Ovary (tissue), 9 donors: Measurements from ENCODE around the gene PCGF3. TPM values are rescaled to one million over a fixed set of nuclear protein-coding genes. Genes with fewer than 3 reads are reported as not detected.

Experiments
- DNase-seq, 5 donors: peaks; one replicate each; pipeline ENCODE4 v3.0.0-alpha.2; 2019 to 2020
- H3K27ac ChIP-seq, 2 donors: fragments of 200-600 bp; one replicate each; pipeline versions ENCODE4 v1.5.1 to v1.8.0; 2019 to 2022
- H3K27me3 ChIP-seq: fragments of 200-600 bp; one replicate; pipeline ENCODE4 v1.8.0; 2022
- H3K36me3 ChIP-seq: fragments of 200-600 bp; sonication (generic); one replicate; pipeline ENCODE4 v1.5.1; 2019
- H3K4me1 ChIP-seq: one replicate; pipeline ENCODE4 v1.8.1; 2013; ENCODE audit warnings: mild to moderate bottlenecking, moderate library complexity; ENCODE audit not compliant: insufficient read depth
- H3K4me3 ChIP-seq: fragments of 200-600 bp; sonication (generic); one replicate; pipeline ENCODE4 v1.5.1; 2017
- H3K9me3 ChIP-seq, 2 donors: fragments of 200-600 bp in 1 of 2; sonication (generic) in 1 of 2; one replicate each; pipeline versions ENCODE4 v1.5.1 to v1.8.1; 2013 to 2019; ENCODE audit warnings: mild to moderate bottlenecking in 1 of 2, moderate library complexity in 1 of 2
- EP300 ChIP-seq: sonication (generic); formaldehyde crosslinking; IDR thresholded peaks from one replicate; pipeline ENCODE4 v1.6.1; 2017; ENCODE audit warnings: antibody characterized with exemption
- POLR2A ChIP-seq: fragments of 450-650 bp; IDR thresholded peaks from one replicate; pipeline ENCODE4 v1.6.1; 2017; ENCODE audit warnings: antibody characterized with exemption, mild to moderate bottlenecking, moderate library complexity
- WGBS, 3 donors: extraction: QIAGEN DNeasy Blood & Tissue Kit in 1 of 3; methylation state at CpG; one replicate each; pipeline versions ENCODE4 v1.1.5 to v1.1.7; 2013 to 2017; 5-methylcytosine and 5-hydroxymethylcytosine counted together
- intact Hi-C, 4 donors: fragments of 100-400 bp; cut with DNase I; formaldehyde crosslinking; loops; one replicate each; pipeline versions ENCODE4 v1.11.0 to v1.15.1; 2022 to 2023
- polyA plus RNA-seq, 2 donors: library from polyadenylated mRNA; stranded (reverse); fragments of 200-250 nt in 1 of 2; fragments of 350-450 nt in 1 of 2; fragmentation: Illumina TruSeq in 1 of 2; extraction: RNeasy Lipid Tissue Mini Kit (QIAGEN cat#74804) in 1 of 2; gene quantifications; one replicate each; pipeline ENCODE4 v1.2.3, GENCODE V29; 2013 to 2014
- total RNA-seq, 7 donors: library from RNA; depleted of rRNA in 2 of 7; stranded (reverse); fragments of >200 nt in 2 of 7; fragmentation: NEBNext Ultra II Directional in 3 of 7; extraction: Animal tissue kit (Norgen Biotek cat#: 25700) in 3 of 7; gene quantifications; one replicate each; pipeline versions ENCODE4 v1.1.0 to v1.2.4, GENCODE V29; 2016 to 2023
- TF ChIP-seq, protein P1 (sequence below), 3 donors: fragments of 450-650 bp in 2 of 3; fragments of 200-600 bp in 1 of 3; IDR thresholded peaks; one replicate each; pipeline versions ENCODE4 v1.5.1 to v1.8.0; 2016 to 2022; ENCODE audit warnings: antibody characterized with exemption in 3 of 3, mild to moderate bottlenecking in 1 of 3
- donor health status: DM: no; HTN: no; CAD: no; lungs with moderate emphysema.
- donor health status: DM: no; HTN: no; CAD: no.
- donor health status: Bipolar disorder and iron deficiency.
- donor health status: DM: yes; HTN: yes; CAD: no.
- donor health status: DM: no; HTN: no; CAD: no.
- donor health status: DM: yes; HTN: yes; CAD: no.

Gene PCGF3
- total and polyA plus RNA-seq, 9 donors, result 21.7 to 51.2 (median 45.3) TPM

- peak overlapping the region in 1 of 2 donors; percentile 55 for H3K27ac ChIP-seq
- peak in 1 of 5 donors; percentile 20 for DNase-seq
These were observed 81.9 kb downstream of the PCGF3 start for GRCh38 chr4:787561-787981.

GRCh38 chr4:788006-788635, 82.5 kb downstream of the PCGF3 start:
- intact Hi-C loops, result loop anchor here in 1 of 4 donors (10.0 kb wide), 1 partner anchor 113 kb away; the partner anchor contains the start of genes ATP5ME and MYL5
- Histone ChIP-seq H3K36me3 (no peaks in the 10 kb centered on the region), H3K27me3 (no peaks in the 10 kb centered on the region), H3K27ac (peak overlapping the region in 1 of 2 donors; percentile 55), H3K4me1 (peaks cover 13% of the 10 kb centered on the region), H3K9me3 (no peaks in the 10 kb centered on the region), H3K4me3 (no peak overlapping the region)
- DNase-seq, result no peak
- TF ChIP-seq EP300, result no peak
- TF ChIP-seq, protein P1, sequence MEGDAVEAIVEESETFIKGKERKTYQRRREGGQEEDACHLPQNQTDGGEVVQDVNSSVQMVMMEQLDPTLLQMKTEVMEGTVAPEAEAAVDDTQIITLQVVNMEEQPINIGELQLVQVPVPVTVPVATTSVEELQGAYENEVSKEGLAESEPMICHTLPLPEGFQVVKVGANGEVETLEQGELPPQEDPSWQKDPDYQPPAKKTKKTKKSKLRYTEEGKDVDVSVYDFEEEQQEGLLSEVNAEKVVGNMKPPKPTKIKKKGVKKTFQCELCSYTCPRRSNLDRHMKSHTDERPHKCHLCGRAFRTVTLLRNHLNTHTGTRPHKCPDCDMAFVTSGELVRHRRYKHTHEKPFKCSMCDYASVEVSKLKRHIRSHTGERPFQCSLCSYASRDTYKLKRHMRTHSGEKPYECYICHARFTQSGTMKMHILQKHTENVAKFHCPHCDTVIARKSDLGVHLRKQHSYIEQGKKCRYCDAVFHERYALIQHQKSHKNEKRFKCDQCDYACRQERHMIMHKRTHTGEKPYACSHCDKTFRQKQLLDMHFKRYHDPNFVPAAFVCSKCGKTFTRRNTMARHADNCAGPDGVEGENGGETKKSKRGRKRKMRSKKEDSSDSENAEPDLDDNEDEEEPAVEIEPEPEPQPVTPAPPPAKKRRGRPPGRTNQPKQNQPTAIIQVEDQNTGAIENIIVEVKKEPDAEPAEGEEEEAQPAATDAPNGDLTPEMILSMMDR (IDR thresholded peaks at IDR 0.05), result no peak
- no peak for TF ChIP-seq POLR2A
- WGBS, 3 donors, result 69 to 85% (median 81%) methylated on average over 19 of the region's 19 CpGs

More at GRCh38 chr4:787561-787981, 81.9 kb downstream of the PCGF3 start:
- TF ChIP-seq EP300 (no peak), POLR2A (no peak)
- TF ChIP-seq, protein P1 (IDR thresholded peaks at IDR 0.05), result no peak
- Histone ChIP-seq H3K27me3 (no peaks in the 10 kb centered on the region), H3K4me1 (peaks cover 10% of the 10 kb centered on the region), H3K9me3 (no peaks in the 10 kb centered on the region), H3K4me3 (no peak overlapping the region), H3K36me3 (no peaks in the 10 kb centered on the region)
- WGBS, 3 donors, result 43 to 70% (median 59%) methylated on average over 16 of the region's 16 CpGs
- intact Hi-C loops, result loop anchor here in 1 of 4 donors (10.0 kb wide), 1 partner anchor 113 kb away; the partner anchor contains the start of genes ATP5ME and MYL5

DNA sequence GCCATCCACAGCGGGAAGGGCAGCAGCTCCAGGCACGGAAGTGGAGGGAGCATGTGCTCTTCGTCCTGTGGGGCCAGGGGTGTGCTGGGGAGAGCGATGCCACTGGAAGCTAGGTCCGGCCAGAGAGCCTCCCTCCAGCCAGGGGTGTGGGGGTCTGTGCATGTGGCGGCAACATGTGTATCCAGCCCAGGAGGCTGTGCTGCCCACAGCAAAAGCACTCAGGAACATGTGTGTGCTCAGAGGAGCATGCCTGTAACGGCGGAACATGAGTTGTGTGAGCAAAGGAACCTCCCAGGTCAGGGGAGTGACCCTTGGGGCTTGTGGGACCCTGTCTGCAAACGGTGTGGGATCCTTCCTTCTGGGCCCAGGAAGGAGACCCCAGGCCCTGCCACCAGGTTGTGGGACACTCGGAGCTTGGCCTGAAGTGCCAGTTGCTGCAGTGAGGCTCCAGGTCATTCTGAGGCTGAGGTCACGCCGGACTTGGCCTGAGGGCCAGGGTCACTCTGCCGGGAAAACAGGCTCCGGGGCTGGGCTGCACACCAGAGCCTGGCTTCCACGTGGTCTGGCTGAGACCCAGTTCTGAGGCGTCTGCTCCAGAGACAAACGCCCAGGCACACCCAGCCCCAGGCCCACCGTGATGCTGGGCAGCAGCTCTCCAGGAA, 83.1 kb downstream of the PCGF3 start:
- no peaks in the 10 kb centered on the region for H3K36me3 ChIP-seq
- H3K27ac ChIP-seq, result peak overlapping the region in 1 of 2 donors; percentile 51
- DNase-seq, result peak in 4 of 5 donors; percentile 40 to 76 (median 70)
- H3K27me3 ChIP-seq, result no peaks in the 10 kb centered on the region
- 39 to 50% (median 49%) methylated on average over 13 to 18 of the region's 18 CpGs for WGBS, 3 donors
- no peaks in the 10 kb centered on the region for H3K9me3 ChIP-seq
- peaks cover 13% of the 10 kb centered on the region for H3K4me1 ChIP-seq
- TF ChIP-seq, protein P1 (IDR thresholded peaks at IDR 0.05), result no peak
- TF ChIP-seq POLR2A (no peak), EP300 (no peak)
- intact Hi-C loops, result loop anchor here in 1 of 4 donors (10.0 kb wide), 1 partner anchor 114 kb away; the partner anchor contains the start of genes ATP5ME and MYL5
- no peak overlapping the region for H3K4me3 ChIP-seq

DNA sequence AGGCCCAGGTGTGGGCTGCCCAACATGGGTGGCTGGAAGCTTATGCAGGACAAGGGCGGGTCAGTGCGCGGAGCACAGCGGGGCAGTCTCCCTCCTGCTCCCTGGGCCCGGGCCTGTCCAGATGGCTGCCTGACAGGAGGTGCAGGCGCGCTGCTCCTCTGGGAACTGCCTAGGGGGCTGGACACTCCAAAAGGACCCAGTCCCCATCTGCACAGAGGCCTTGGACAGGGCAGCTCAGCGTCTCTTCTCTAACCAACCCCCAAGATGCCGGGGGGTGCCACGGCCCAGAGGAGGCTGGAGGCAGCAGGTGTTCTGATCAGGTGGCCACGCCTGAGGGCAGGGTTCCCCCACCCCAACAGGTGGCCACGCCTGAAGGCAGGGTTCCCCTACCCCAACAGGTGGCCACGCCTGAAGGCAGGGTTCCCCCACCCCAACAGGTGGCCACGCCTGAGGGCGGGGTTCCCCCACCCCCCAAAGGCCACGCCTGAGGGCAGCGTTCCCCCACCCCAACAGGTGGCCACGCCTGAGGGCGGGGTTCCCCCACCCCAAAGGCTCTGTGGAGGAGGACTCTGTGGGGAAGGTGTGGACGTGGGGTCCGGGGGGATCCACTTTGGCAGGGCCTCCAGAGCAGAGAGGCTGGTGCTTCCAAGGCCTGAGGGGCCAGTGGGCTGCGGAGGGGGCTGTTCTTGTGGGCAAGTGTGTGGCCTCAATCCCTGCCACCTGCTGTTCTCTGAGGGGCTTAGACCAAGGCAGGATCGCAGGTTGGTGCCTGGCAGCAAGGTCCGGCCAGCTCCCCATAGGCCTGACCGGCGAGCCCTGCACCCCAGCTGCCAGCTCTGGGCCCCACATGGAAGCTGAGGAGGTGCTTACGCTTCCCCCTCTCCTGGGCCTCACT, 84.2 kb downstream of the PCGF3 start:
- no peaks in the 10 kb centered on the region for H3K27me3 ChIP-seq
- no peak for TF ChIP-seq POLR2A
- TF ChIP-seq, protein P1 (IDR thresholded peaks at IDR 0.05), result no peak
- TF ChIP-seq EP300, result no peak
- peak in 1 of 5 donors; percentile 45 for DNase-seq
- H3K27ac ChIP-seq, result peak overlapping the region in 1 of 2 donors; percentile 51
- no peaks in the 10 kb centered on the region for H3K36me3 ChIP-seq
- intact Hi-C loops, result loop anchor here in 1 of 4 donors (10.0 kb wide), 1 partner anchor 115 kb away; the partner anchor contains the start of genes ATP5ME and MYL5
- no peak overlapping the region for H3K4me3 ChIP-seq
- WGBS, 3 donors, result 60 to 78% (median 77%) methylated on average over 24 to 27 of the region's 27 CpGs
- no peaks in the 10 kb centered on the region for H3K9me3 ChIP-seq
- peaks cover 13% of the 10 kb centered on the region for H3K4me1 ChIP-seq
